B cell (primary cell): ENCODE results near the gene SRP19. TPM values are rescaled to one million over a fixed set of nuclear protein-coding genes. Genes with fewer than 3 reads are reported as not detected.
"Not testable (repeated sequence)": the region's sequence is repeated elsewhere in the genome, so short reads cannot be mapped to it uniquely, and the experiment has no call there.

Experiments used
- ATAC-seq: fragments of 200-7000 bp; cut with Tn5 transposase; one replicate; pipeline ENCODE4 v1.10.0; 2021; ENCODE audit warnings: low read depth, mild to moderate bottlenecking, moderate number of reproducible peaks, moderate library complexity
- CTCF ChIA-PET: fragments of 350-600 bp; sonication (Branson Sonifier 250); formaldehyde crosslinking; loops from one replicate; lab custom pipeline; 2021; ENCODE audit warnings: antibody characterized with exemption, inconsistent platforms; lab: Charles Lee
- POLR2A ChIA-PET: fragments of 350-600 bp; sonication (Branson Sonifier 250); formaldehyde crosslinking; loops from one replicate; lab custom pipeline; 2021; ENCODE audit warnings: antibody characterized with exemption; lab: Charles Lee
- DNase-seq: peaks from one replicate; pipeline ENCODE4 v3.0.0; 2013
- H2AFZ ChIP-seq: 2 replicates; pipeline ENCODE4 v1.6.1; 2012; ENCODE audit warnings: mild to moderate bottlenecking, low read depth, low read length; ENCODE audit not compliant: insufficient read depth, poor library complexity, severe bottlenecking
- H3K27ac ChIP-seq, 2 donors: 1 replicate in 1 of 2; 2 replicates in 1 of 2; pipeline ENCODE4 v1.5.1; 2012 to 2013; ENCODE audit warnings: low read length in 2 of 2, mild to moderate bottlenecking in 2 of 2, moderate library complexity in 1 of 2
- H3K27me3 ChIP-seq, 4 experiments: fragments of 200-600 bp in 1 of 4; sonication (generic) in 1 of 4; replicated peaks in 1 of 4; 1 replicate in 2 of 4; 2 replicates in 2 of 4; pipeline versions ENCODE4 v1.6.1 to v1.7.0; 2013 to 2016; ENCODE audit warnings: low read length in 3 of 4, mild to moderate bottlenecking in 2 of 4, mixed read lengths in 1 of 4, moderate library complexity in 1 of 4; ENCODE audit not compliant: insufficient read depth in 4 of 4, control insufficient read depth in 3 of 4; ENCODE audit errors: control extremely low read depth in 1 of 4
- H3K36me3 ChIP-seq, 2 experiments: replicated peaks in 1 of 2; 1 replicate in 1 of 2; 2 replicates in 1 of 2; pipeline versions ENCODE4 v1.6.1 to v1.7.1; 2013; ENCODE audit warnings: low read length in 1 of 2; ENCODE audit not compliant: insufficient read depth in 2 of 2, control insufficient read depth in 1 of 2; ENCODE audit errors: control extremely low read depth in 1 of 2, extremely low read depth in 1 of 2
- H3K4me1 ChIP-seq, 2 donors: fragments of 200-600 bp in 1 of 2; sonication (generic) in 1 of 2; 1 replicate in 1 of 2; 2 replicates in 1 of 2; pipeline versions ENCODE4 v1.5.1 to v1.6.1; 2013 to 2017; ENCODE audit warnings: low read length in 2 of 2; ENCODE audit not compliant: control insufficient read depth in 2 of 2, insufficient read depth in 2 of 2
- H3K4me2 ChIP-seq: replicated peaks from 2 replicates; pipeline ENCODE3; 2012; ENCODE audit warnings: mild to moderate bottlenecking, low read depth, low read length; ENCODE audit not compliant: poor library complexity, severe bottlenecking
- H3K4me3 ChIP-seq, 5 experiments: fragments of 200-600 bp in 1 of 5; sonication (generic) in 1 of 5; 1 replicate in 3 of 5; 2 replicates in 2 of 5; pipeline versions ENCODE4 v1.5.1 to v1.7.0; 2011 to 2016; ENCODE audit warnings: low read length in 4 of 5, mild to moderate bottlenecking in 4 of 5, low read depth in 2 of 5, control low read depth in 1 of 5, moderate library complexity in 1 of 5; ENCODE audit not compliant: insufficient read depth in 1 of 5; ENCODE audit errors: control extremely low read depth in 1 of 5, extremely low read depth in 1 of 5
- H3K79me2 ChIP-seq: fragments of 200-600 bp; sonication (generic); one replicate; pipeline ENCODE4 v1.6.0; 2016; ENCODE audit warnings: low read length; ENCODE audit not compliant: control insufficient read depth, insufficient read depth
- H3K9ac ChIP-seq: fragments of 200-600 bp; sonication (generic); 2 replicates; pipeline ENCODE4 v1.6.1; 2017; ENCODE audit warnings: mild to moderate bottlenecking, low read length, moderate library complexity
- H3K9me3 ChIP-seq, 3 donors: one replicate each; pipeline versions ENCODE4 v1.6.1 to v1.7.1; 2013; ENCODE audit warnings: low read length in 2 of 3; ENCODE audit not compliant: control insufficient read depth in 2 of 3, insufficient read depth in 1 of 3; ENCODE audit errors: control extremely low read depth in 1 of 3
- H4K20me1 ChIP-seq: 2 replicates; pipeline ENCODE4 v1.6.0; 2012; ENCODE audit warnings: mild to moderate bottlenecking, low read length; ENCODE audit not compliant: insufficient read depth, control insufficient read depth, poor library complexity, severe bottlenecking
- H3K27ac Mint-ChIP-seq: one replicate; pipeline ENCODE4 v1.8.0; 2021; ENCODE audit warnings: mixed read lengths
- H3K27me3 Mint-ChIP-seq: one replicate; pipeline ENCODE4 v1.8.0; 2021; ENCODE audit warnings: mixed read lengths
- H3K4me1 Mint-ChIP-seq: one replicate; pipeline ENCODE4 v1.8.0; 2021; ENCODE audit warnings: mixed read lengths
- H3K4me3 Mint-ChIP-seq: one replicate; pipeline ENCODE4 v1.8.0; 2021; ENCODE audit warnings: mixed read lengths
- H3K9me3 Mint-ChIP-seq: one replicate; pipeline ENCODE4 v1.8.0; 2022; ENCODE audit warnings: mixed read lengths; ENCODE audit not compliant: insufficient read depth
- EZH2 ChIP-seq: IDR thresholded peaks from 2 replicates; pipeline ENCODE4 v1.6.1; 2012; ENCODE audit warnings: borderline replicate concordance, low read depth, mild to moderate bottlenecking, moderate library complexity, low read length; ENCODE audit not compliant: insufficient read depth, poor library complexity, severe bottlenecking
- WGBS: methylation state at CpG from one replicate; pipeline ENCODE4 v1.1.5; 2013; ENCODE audit warnings: missing lambda C conversion rate; ENCODE audit not compliant: insufficient coverage; 5-methylcytosine and 5-hydroxymethylcytosine counted together
- intact Hi-C: fragments of 100-400 bp; cut with micrococcal nuclease; formaldehyde crosslinking; loops from one replicate; pipeline ENCODE4 v1.10.0; 2022
- polyA plus RNA-seq: library from polyadenylated mRNA; depleted of rRNA; stranded (reverse); fragments of >200 nt; gene quantifications from 2 replicates; pipeline ENCODE4 v1.2.3, GENCODE V29; 2012
- total RNA-seq, 2 donors: library from RNA; stranded (reverse); fragments of 120-200 nt in 1 of 2; gene quantifications; 1 replicate in 1 of 2; 2 replicates in 1 of 2; pipeline versions ENCODE4 v1.2.3 to v1.2.4, GENCODE V29; 2013 to 2022
- TF ChIP-seq, protein P1 (sequence below): fragments of 200-600 bp; IDR thresholded peaks from one replicate; pipeline ENCODE4 v1.8.0; 2022; ENCODE audit warnings: antibody characterized with exemption, mild to moderate bottlenecking

The SRP19 gene
- total and polyA plus RNA-seq, 2 donors (not counting 1 experiment from before 2014, with no cell fraction given), result 17.7 to 41.5 TPM

DNA sequence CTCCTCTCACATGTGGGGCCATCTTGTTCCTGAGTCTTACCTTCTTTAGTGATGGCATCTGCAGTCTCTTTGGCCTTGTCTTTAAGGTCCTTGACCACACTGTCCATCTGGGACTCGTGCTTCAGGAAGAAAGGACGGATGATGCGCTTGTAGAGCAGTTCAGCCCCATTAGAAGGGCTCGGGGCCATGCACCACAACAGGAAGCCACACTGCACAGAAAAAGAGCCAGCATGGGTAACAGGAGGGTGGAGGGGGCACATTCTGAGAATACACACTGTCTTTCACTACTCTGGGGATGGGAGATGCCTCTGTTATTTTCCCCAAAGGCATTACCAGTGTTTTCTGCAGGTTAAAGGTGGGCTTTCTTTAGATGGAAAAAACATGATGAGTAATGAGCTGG is 25.9 kb downstream of the SRP19 start:
- no peak overlapping the region for H3K4me3 ChIP-seq
- peaks cover 33% of the 10 kb centered on the region for H4K20me1 ChIP-seq
- H3K9me3 Mint-ChIP-seq, result no peaks in the 10 kb centered on the region
- no peaks in the 10 kb centered on the region for H3K27me3 ChIP-seq
- TF ChIP-seq, protein P1, sequence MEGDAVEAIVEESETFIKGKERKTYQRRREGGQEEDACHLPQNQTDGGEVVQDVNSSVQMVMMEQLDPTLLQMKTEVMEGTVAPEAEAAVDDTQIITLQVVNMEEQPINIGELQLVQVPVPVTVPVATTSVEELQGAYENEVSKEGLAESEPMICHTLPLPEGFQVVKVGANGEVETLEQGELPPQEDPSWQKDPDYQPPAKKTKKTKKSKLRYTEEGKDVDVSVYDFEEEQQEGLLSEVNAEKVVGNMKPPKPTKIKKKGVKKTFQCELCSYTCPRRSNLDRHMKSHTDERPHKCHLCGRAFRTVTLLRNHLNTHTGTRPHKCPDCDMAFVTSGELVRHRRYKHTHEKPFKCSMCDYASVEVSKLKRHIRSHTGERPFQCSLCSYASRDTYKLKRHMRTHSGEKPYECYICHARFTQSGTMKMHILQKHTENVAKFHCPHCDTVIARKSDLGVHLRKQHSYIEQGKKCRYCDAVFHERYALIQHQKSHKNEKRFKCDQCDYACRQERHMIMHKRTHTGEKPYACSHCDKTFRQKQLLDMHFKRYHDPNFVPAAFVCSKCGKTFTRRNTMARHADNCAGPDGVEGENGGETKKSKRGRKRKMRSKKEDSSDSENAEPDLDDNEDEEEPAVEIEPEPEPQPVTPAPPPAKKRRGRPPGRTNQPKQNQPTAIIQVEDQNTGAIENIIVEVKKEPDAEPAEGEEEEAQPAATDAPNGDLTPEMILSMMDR, result no peak
- TF ChIP-seq EZH2, result no peak
- CTCF ChIA-PET, result interaction anchor here (0.9 to 1.5 kb wide), 3 partner anchors 36 to 77 kb away, joined by 3 to 5 read pairs (median 4); no protein-coding TSS in a partner anchor
- H3K27ac Mint-ChIP-seq, result peak overlapping the region; percentile 18
- WGBS, result 81% methylated on average over 4 of the region's 4 CpGs
- POLR2A ChIA-PET, result no interaction called here
- H3K79me2 ChIP-seq, result peaks cover 37% of the 10 kb centered on the region
- DNase-seq (no peak), ATAC-seq (no peak)
- no peak overlapping the region for H3K4me3 Mint-ChIP-seq
- no peaks in the 10 kb centered on the region for H3K4me1 Mint-ChIP-seq
- no peaks in the 10 kb centered on the region for H3K27me3 Mint-ChIP-seq
- no peak overlapping the region for H3K4me2 ChIP-seq
- H3K9ac ChIP-seq, result no peak overlapping the region
- intact Hi-C loops, result no loop called here
- no peak overlapping the region for H2AFZ ChIP-seq
- no peaks in the 10 kb centered on the region for H3K9me3 ChIP-seq
- H3K4me1 ChIP-seq, result no peaks in the 10 kb centered on the region
- no peak overlapping the region for H3K27ac ChIP-seq
- H3K36me3 ChIP-seq, result peaks cover 0 to 70% of the 10 kb centered on the region in 2 experiments

DNA sequence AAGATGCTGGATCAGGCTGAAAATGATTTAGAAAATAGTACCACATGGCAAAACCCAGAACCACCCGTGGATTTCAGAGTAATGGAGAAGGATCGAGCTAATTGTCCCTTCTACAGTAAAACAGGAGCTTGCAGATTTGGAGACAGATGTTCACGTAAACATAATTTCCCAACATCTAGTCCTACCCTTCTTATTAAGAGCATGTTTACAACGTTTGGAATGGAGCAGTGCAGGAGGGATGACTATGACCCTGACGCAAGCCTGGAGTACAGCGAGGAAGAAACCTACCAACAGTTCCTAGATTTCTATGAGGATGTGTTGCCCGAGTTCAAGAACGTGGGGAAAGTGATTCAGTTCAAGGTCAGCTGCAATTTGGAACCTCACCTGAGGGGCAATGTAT is 31.0 kb downstream of the SRP19 start:
- H3K4me2 ChIP-seq, H3K4me3 ChIP-seq, H3K4me3 Mint-ChIP-seq, H3K27ac Mint-ChIP-seq, H3K27ac ChIP-seq, CTCF ChIA-PET, H3K27me3 Mint-ChIP-seq, POLR2A ChIA-PET, H3K27me3 ChIP-seq, H3K9me3 Mint-ChIP-seq, H3K9ac ChIP-seq, H3K4me1 Mint-ChIP-seq, H2AFZ ChIP-seq, H3K9me3 ChIP-seq, DNase-seq, intact Hi-C loops, ATAC-seq, H3K4me1 ChIP-seq: not testable (repeated sequence)
- 89% methylated on average over 3 of the region's 8 CpGs for WGBS
- Histone ChIP-seq H3K36me3 (peaks cover 5 to 47% of the 10 kb centered on the region in 2 experiments), H4K20me1 (peaks cover 22% of the 10 kb centered on the region), H3K79me2 (peaks cover 60% of the 10 kb centered on the region)
